HEK293T (cell line): Measurements from ENCODE around the gene C17orf78.

Experiments
- ARNT ChIP-seq: fragments of 450-650 bp; IDR thresholded peaks from 2 replicates; pipeline ENCODE4 v1.6.1; 2017; ENCODE audit warnings: mild to moderate bottlenecking
- BHLHE40 ChIP-seq: fragments of 450-650 bp; IDR thresholded peaks from 2 replicates; pipeline ENCODE4 v1.6.1; 2016; ENCODE audit warnings: mild to moderate bottlenecking, moderate library complexity, borderline replicate concordance
- CTBP1 ChIP-seq: fragments of 450-650 bp; IDR thresholded peaks from 2 replicates; pipeline ENCODE4 v1.6.1; 2016; ENCODE audit warnings: borderline replicate concordance
- ELF4 ChIP-seq: fragments of 450-650 bp; IDR thresholded peaks from 2 replicates; pipeline ENCODE4 v1.6.1; 2017; ENCODE audit warnings: antibody characterized with exemption
- FOXK2 ChIP-seq: fragments of 450-650 bp; IDR thresholded peaks from 2 replicates; pipeline ENCODE4 v1.6.1; 2016; ENCODE audit warnings: mild to moderate bottlenecking
- FOXM1 ChIP-seq: fragments of 450-650 bp; IDR thresholded peaks from 2 replicates; pipeline ENCODE4 v1.6.1; 2017; ENCODE audit warnings: mild to moderate bottlenecking, borderline replicate concordance
- HDGF ChIP-seq: fragments of 450-650 bp; IDR thresholded peaks from 2 replicates; pipeline ENCODE4 v1.6.1; 2017; ENCODE audit warnings: antibody characterized with exemption, borderline replicate concordance
- L3MBTL2 ChIP-seq: fragments of 450-650 bp; conservative IDR thresholded peaks from 2 replicates; pipeline ENCODE4 v1.6.1; 2016; ENCODE audit warnings: mild to moderate bottlenecking
- LEF1 ChIP-seq: fragments of 450-650 bp; IDR thresholded peaks from 2 replicates; pipeline ENCODE4 v1.6.1; 2017; ENCODE audit warnings: mild to moderate bottlenecking, borderline replicate concordance
- PKNOX1 ChIP-seq: fragments of 450-650 bp; IDR thresholded peaks from 2 replicates; pipeline ENCODE4 v1.6.1; 2016
- SP1 ChIP-seq: fragments of 450-650 bp; IDR thresholded peaks from 2 replicates; pipeline ENCODE4 v1.6.1; 2017
- SUZ12 ChIP-seq: fragments of 450-650 bp; IDR thresholded peaks from 2 replicates; pipeline ENCODE4 v1.6.1; 2016; ENCODE audit warnings: mild to moderate bottlenecking
- TARDBP ChIP-seq: fragments of 450-650 bp; IDR thresholded peaks from 2 replicates; pipeline ENCODE4 v1.6.1; 2016
- ZNF384 ChIP-seq: fragments of 450-650 bp; IDR thresholded peaks from 2 replicates; pipeline ENCODE4 v1.6.1; 2016

- no peak for TF ChIP-seq FOXM1
- no peak for TF ChIP-seq ZNF384
- no peak for TF ChIP-seq LEF1
- TF ChIP-seq CTBP1 = no peak
- TF ChIP-seq SP1 = no peak
- TF ChIP-seq ELF4 = no peak
- TF ChIP-seq L3MBTL2 = no peak
- TF ChIP-seq ARNT = no peak
- no peak for TF ChIP-seq TARDBP
- no peak for TF ChIP-seq FOXK2
- TF ChIP-seq BHLHE40 = no peak
- TF ChIP-seq HDGF = no peak
- no peak for TF ChIP-seq SUZ12
- TF ChIP-seq PKNOX1 = no peak
Measured at GRCh38 chr17:37413875-37414519, 38.2 kb downstream of the C17orf78 start.
